ENCODE results near the gene WDR44.
"Not testable (repeated sequence)": the region's sequence is repeated elsewhere in the genome, so short reads cannot be mapped to it uniquely, and the experiment has no call there.

WDR44 gene

GRCh38 chrX:118345464-118346257, at the start of gene WDR44:
Gene WDR44 (plus strand): TSS chrX:118346106. CDS start chrX:118346504, 398 bp downstream.
- peak; percentile 97 for DNase-seq

- DNase-seq = not testable (repeated sequence)
Measured at GRCh38 chrX:118305827-118306226, 40.1 kb upstream of the WDR44 start.

- DNase-seq = no peak
Measured at GRCh38 chrX:118315529-118315928, 30.4 kb upstream of the WDR44 start.

- no peak for DNase-seq
Measured at GRCh38 chrX:118324588-118324987, 21.3 kb upstream of the WDR44 start.

- DNase-seq = no peak
Measured at GRCh38 chrX:118325453-118325852, 20.5 kb upstream of the WDR44 start.

GRCh38 chrX:118329175-118329574, 16.7 kb upstream of the WDR44 start:
- DNase-seq = no peak

- no peak for DNase-seq
Measured at GRCh38 chrX:118337687-118338086, 8.2 kb upstream of the WDR44 start.

- no peak for DNase-seq
Measured at GRCh38 chrX:118338930-118339329, 7.0 kb upstream of the WDR44 start.

- DNase-seq = no peak
Measured at GRCh38 chrX:118345045-118345463, 852 bp upstream of the WDR44 start.

- DNase-seq = no peak
Measured at GRCh38 chrX:118346258-118347094, 570 bp downstream of the WDR44 start.

- DNase-seq = peak; percentile 25
Measured at GRCh38 chrX:118347131-118347530, 1.2 kb downstream of the WDR44 start.

- DNase-seq = no peak
Measured at GRCh38 chrX:118347736-118348135, 1.8 kb downstream of the WDR44 start.

- DNase-seq = no peak
Measured at GRCh38 chrX:118348186-118348810, 2.4 kb downstream of the WDR44 start.

- no peak for DNase-seq
Measured at GRCh38 chrX:118349188-118349587, 3.3 kb downstream of the WDR44 start.

GRCh38 chrX:118350221-118350620, 4.3 kb downstream of the WDR44 start:
- no peak for DNase-seq

GRCh38 chrX:118350706-118351105, 4.8 kb downstream of the WDR44 start:
- DNase-seq = no peak

GRCh38 chrX:118352566-118352965, 6.7 kb downstream of the WDR44 start:
- no peak for DNase-seq

- DNase-seq = no peak
Measured at GRCh38 chrX:118353081-118353850, 7.4 kb downstream of the WDR44 start.

GRCh38 chrX:118355225-118355920, 9.5 kb downstream of the WDR44 start:
- no peak for DNase-seq

- DNase-seq = no peak
Measured at GRCh38 chrX:118356154-118356701, 10.3 kb downstream of the WDR44 start.

- DNase-seq = no peak
Measured at GRCh38 chrX:118360429-118361125, 14.7 kb downstream of the WDR44 start.

Measured in NCI-H2227 treated with DMSO at 0.1 percent for 48 hours (cell line).